ENCODE results near the gene TMBIM6.
"Not testable (repeated sequence)": the region's sequence is repeated elsewhere in the genome, so short reads cannot be mapped to it uniquely, and the experiment has no call there.

Gene TMBIM6

GRCh38 chr12:49767333-49767732, 26.0 kb downstream of the TMBIM6 start:
- in situ Hi-C loops (cut with HindIII; ENCODE audit: low sequenced_read_pairs) = loop anchor here (5.0 kb wide), 1 partner anchor 70 kb away; no protein-coding TSS in a partner anchor

DNA sequence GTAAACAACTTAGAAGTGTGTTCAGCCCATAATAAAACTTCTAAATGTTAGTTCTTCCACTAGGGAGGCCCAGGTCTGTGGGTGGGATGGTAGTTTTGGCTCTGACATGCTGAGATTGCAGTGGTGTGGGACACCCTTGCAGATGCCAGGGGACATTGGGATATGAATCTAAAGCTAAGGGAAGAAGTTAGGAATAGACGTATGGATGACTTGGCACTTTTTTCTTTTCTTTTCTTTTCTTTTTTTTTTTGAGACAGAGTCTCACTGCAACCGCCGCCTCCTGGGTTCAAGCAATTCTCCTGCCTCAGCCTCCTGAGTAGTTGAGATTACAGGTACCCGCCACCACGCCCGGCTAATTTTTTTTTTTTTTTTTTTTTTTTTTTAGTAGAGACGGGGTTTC, 31.7 kb downstream of the TMBIM6 start:
- in situ Hi-C loops (cut with HindIII; ENCODE audit: low sequenced_read_pairs) = not testable (repeated sequence)

DNA sequence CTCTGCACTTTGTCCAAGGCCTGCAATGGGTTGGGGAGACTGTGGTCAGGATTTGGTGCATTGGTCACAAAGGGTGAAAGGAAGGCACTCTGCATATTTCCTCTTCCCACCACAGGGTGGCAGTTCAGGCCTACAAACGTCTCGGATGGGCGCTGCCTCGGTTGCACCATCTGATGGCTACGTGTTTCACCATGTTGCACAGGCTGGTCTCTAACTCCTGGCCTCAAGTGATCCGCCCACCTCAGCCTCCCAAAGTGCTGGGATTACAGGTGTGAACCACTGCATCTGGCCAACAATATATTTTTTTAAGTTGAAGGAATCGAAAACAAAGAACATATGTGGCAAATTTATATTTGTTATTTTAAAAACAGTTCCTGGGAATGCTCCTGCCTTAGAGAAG, 35.1 kb downstream of the TMBIM6 start:
- in situ Hi-C loops (cut with HindIII; ENCODE audit: low sequenced_read_pairs) = no loop called here

DNA sequence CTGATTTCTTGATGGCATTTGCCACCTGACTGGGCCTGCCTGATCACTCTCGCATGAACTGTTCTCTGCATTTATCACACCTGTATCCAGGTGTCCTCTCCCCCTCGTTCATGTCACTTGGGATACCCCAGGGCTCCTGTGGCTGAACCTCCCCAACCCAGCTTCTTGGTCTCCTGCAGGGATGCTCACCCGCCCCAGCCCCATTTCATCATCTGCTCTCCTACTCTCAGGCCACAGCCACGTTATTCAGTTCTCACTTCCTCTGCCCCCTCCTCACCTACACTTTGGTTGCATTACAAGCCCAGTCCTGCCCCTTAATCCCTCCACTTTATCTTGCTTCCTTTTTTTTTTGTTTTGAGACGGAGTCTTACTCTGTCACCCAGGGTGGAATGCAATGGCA, 35.5 kb downstream of the TMBIM6 start:
- in situ Hi-C loops (cut with HindIII; ENCODE audit: low sequenced_read_pairs) = no loop called here

GRCh38 chr12:49777341-49777740, 36.0 kb downstream of the TMBIM6 start:
- in situ Hi-C loops (cut with HindIII; ENCODE audit: low sequenced_read_pairs) = no loop called here

DNA sequence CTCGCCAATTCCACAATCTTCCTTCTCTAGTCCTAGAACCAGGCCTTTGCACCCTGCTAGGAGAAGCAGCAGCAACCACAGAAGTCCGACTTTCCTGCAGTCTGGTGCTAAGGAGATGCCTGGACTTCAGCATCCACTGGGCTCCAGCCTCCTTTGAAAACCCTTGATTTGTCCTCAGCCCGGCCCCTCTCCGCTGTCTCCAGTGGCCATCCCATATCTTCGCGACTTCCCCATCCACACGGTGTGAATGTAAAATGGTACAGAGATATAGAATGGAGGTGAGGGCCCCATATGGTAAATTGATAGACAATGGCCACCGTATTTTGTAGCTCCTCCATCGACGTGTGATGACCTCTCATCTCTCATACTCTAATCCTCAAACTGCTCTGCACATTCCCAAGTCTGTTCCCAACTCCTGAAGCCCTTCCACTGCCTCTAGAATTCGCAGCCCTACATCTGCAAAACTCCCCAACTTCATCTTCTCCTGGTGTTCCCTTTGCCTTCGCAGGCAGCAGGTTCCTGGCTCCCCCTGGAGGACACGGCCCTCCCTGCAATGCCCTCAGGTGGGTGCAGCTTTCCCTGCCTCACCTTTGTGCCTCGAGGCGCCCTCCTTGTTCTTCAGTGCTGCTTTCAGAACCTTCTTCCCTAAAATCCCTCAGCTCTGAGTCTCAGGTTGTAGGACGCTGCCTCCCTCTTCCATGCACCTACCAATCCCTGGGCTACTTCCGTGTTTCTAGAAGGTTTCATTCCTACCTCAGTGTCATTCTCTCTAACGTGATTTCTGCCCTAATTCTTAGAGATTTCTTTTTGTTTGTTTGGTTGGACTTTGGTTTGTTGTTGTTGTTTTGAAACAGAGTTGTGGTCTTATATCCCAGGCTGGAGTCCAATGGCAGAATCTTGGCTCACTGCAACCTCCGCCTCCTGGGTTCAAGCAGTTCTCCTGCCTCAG, 36.7 kb downstream of the TMBIM6 start:
- in situ Hi-C loops (cut with HindIII; ENCODE audit: low sequenced_read_pairs) = no loop called here

- in situ Hi-C loops (cut with HindIII; ENCODE audit: low sequenced_read_pairs) = no loop called here
Measured at GRCh38 chr12:49779581-49779980, 38.2 kb downstream of the TMBIM6 start.

GRCh38 chr12:49780914-49781313, 39.6 kb downstream of the TMBIM6 start:
- in situ Hi-C loops (cut with HindIII; ENCODE audit: low sequenced_read_pairs) = not testable (repeated sequence)

DNA sequence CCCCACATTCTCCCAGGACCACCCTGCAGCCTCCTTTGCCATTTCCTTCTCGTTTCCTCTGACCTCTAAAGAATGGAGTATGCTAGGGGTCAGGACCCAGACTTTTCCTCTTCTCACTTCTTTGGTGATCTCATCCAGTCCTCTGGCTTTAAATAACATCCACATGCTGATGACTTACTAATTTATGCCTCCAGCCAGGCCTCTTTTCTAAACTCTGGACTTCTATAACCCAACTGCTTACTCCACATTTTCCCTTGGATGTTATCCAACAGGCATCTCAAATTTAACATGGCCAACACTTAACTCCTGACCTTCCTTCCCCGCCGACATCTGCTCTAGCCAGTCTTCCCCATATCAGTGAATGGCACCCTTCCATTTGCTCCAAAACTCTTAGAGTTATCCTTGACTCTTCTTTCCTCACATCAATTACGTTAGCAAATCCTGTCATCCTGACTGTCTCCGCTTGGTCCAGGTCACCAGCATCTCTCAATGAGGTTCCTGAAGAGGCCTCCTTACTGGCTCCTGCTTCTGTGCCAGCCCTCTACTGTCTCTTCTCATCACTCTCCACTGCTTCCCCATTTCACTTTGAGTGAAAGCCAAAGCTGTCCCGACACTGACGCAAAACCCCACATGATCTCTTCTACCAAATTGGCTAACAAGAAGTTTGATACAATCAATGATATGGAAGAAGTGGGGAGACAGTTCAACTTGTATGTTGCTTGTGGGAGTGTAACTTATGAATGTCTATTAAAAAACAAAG, 42.7 kb downstream of the TMBIM6 start:
- in situ Hi-C loops (cut with HindIII; ENCODE audit: low sequenced_read_pairs) = no loop called here

GRCh38 chr12:49784756-49785409, 43.5 kb downstream of the TMBIM6 start:
- in situ Hi-C loops (cut with HindIII; ENCODE audit: low sequenced_read_pairs) = no loop called here

DNA sequence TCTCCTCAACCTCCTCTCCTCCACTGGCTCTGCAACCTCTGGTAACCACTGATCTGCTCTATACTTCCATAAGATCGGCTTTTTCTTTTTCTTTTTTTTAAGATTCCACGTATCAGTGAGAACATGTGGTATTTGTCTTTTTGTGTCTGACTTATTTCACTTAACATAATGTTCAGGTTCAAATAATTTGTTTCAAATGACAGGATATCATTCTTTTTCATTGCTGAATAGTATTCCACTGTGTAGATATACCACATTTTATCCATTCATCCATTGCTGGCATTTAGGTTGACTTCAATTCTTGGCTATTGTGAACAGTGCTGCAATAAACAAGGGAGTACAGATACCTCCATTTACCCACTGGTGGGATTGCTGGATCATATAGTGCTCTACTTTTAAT, 46.3 kb downstream of the TMBIM6 start:
- in situ Hi-C loops (cut with HindIII; ENCODE audit: low sequenced_read_pairs) = no loop called here

- in situ Hi-C loops (cut with HindIII; ENCODE audit: low sequenced_read_pairs) = no loop called here
Measured at GRCh38 chr12:49789992-49790391, 48.6 kb downstream of the TMBIM6 start.

DNA sequence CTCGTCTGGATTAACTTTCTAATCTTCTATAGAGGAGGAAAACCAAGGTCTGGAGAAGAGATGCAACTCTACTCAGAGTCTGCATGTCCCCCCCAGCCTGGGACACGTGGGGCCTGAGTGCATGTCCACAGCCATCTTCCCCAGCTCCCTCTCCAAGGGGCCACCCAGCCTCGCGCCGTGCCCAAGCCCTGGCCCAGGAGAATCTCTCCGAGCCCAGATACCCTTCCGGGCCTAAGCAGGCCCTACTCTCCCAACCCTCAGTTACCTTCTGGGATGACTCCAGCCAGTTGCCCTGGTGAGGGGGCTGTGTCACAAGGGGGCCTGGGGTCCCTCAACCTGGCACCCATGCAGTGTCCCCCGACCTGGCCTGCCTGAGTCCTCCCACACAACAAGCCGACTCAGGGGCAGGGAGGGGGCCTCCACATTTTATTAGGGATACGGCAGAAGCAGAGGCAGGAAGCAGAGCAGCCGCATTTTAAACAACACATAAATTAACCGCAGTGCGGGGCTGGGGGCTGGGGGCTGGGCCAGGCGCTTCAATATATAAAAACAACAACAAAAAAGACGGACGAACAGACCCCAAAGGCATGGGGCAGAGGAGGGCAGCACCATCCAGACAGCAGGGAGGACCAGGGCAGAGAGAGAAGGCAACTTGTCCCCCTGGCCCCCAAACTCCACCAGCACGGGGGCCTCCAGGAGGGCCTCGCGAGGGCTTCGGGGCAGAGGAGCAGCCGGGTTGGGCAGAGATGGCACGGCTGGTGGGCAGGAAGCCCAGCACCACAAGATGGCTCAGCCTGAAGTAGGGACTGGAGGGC, 49.6 kb downstream of the TMBIM6 start:
- in situ Hi-C loops (cut with HindIII; ENCODE audit: low sequenced_read_pairs) = no loop called here

- in situ Hi-C loops (cut with HindIII; ENCODE audit: low sequenced_read_pairs) = no loop called here
Measured at GRCh38 chr12:49791700-49792099, 50.3 kb downstream of the TMBIM6 start.

- in situ Hi-C loops (cut with HindIII; ENCODE audit: low sequenced_read_pairs) = no loop called here
Measured at GRCh38 chr12:49792181-49792970, 51.0 kb downstream of the TMBIM6 start.

DNA sequence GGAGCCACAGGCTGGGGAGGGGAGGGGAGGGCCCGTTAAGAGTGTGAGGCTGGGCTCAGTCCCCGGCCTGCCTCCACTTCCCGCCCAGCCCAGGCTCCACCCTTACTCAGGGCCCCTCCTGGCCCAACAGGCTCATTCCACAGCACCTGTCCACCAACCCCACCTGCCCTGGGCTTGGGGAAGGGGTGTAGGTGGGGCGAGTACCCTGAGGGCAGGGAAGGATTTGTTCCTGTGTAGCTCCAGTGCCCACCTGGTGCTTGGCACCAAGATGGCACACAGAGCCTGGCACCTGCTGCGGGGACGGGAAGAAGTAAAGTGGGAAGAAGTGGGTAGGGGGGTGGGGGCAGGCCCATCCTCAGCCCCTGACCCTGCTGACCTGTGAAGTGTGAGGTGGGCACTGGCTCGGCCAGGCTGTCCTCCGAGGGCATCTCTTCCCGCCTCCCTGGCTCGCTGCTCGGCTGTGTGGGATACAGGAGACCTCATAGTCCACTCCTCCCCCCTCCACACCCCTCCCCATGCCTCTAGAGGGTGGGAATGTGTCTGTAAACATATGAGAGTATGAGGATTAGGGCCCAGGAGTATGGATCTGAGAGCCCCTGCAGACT, 51.7 kb downstream of the TMBIM6 start:
- in situ Hi-C loops (cut with HindIII; ENCODE audit: low sequenced_read_pairs) = no loop called here

- in situ Hi-C loops (cut with HindIII; ENCODE audit: low sequenced_read_pairs) = no loop called here
Measured at GRCh38 chr12:49793620-49794019, 52.3 kb downstream of the TMBIM6 start.

DNA sequence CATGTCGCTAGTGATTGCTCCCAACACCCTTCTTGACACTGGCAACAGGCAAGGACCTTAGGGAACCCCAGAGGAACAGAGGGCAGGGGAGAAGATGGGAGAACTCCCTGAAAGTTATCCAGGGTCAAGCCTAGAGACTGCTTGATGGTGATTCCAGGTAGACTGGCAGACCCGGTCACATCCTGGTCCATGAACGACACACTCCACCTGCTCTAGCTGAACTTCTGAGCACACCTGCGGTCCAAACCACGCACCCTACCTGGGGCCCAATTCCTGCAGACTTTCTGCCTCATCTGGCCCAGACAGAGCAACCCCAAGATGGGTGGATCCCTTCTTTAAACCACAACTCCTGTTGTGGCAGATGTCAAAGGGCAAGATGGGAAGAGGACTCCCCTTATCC, 52.7 kb downstream of the TMBIM6 start:
- in situ Hi-C loops (cut with HindIII; ENCODE audit: low sequenced_read_pairs) = no loop called here
